SK-N-SH (cell line): ENCODE measurements around the gene GALNT16.

Experiments
- CTCF ChIP-seq: fragments of 200-600 bp; sonication (generic); IDR thresholded peaks from 2 replicates; pipeline ENCODE4 v1.6.1; 2017; ENCODE audit warnings: antibody characterized with exemption, mild to moderate bottlenecking, moderate library complexity
- EP300 ChIP-seq, 2 experiments: IDR thresholded peaks; 2 replicates each; pipeline versions ENCODE4 v1.4.0 to v1.6.1; 2012; ENCODE audit warnings: borderline replicate concordance in 1 of 2, low read depth in 1 of 2, low read length in 1 of 2
- FOXM1 ChIP-seq: IDR thresholded peaks from 2 replicates; pipeline ENCODE4 v1.4.0; 2012; ENCODE audit warnings: low read depth, mild to moderate bottlenecking
- NRF1 ChIP-seq: IDR thresholded peaks from 2 replicates; pipeline ENCODE4 v1.6.1; 2012; ENCODE audit warnings: low read depth, mild to moderate bottlenecking, low read length
- RXRA ChIP-seq: IDR thresholded peaks from 2 replicates; pipeline ENCODE4 v1.4.0; 2012; ENCODE audit warnings: low read depth, mild to moderate bottlenecking, borderline replicate concordance
- USF2 ChIP-seq: fragments of 150-350 bp; IDR thresholded peaks from 2 replicates; pipeline ENCODE4 v1.6.1; 2017; ENCODE audit warnings: antibody characterized with exemption, low read length, low read depth, borderline replicate concordance
- YY1 ChIP-seq: IDR thresholded peaks from 2 replicates; pipeline ENCODE4 v1.4.0; 2012; ENCODE audit warnings: low read depth, mild to moderate bottlenecking

GRCh38 chr14:69262516-69262915 is 2.6 kb downstream of the GALNT16 start:
- no peak for TF ChIP-seq CTCF
- TF ChIP-seq YY1 = no peak
- TF ChIP-seq USF2 = no peak
- no peak for TF ChIP-seq FOXM1
- TF ChIP-seq RXRA = no peak
- TF ChIP-seq NRF1 = no peak
- no peak for TF ChIP-seq EP300 (IDR thresholded peaks at IDR 0.05; ENCODE audit: borderline replicate concordance in 1 of 2, low read depth in 1 of 2, low read length in 1 of 2)
